HepG2 (cell line): Measurements from ENCODE around the gene PIP4K2C. TPM values are rescaled to one million over a fixed set of nuclear protein-coding genes. Genes with fewer than 3 reads are reported as not detected.

Experiments used
- ATAC-seq: fragments of 200-7000 bp; cut with Tn5 transposase; 3 replicates; pipeline ENCODE4 v1.9.1; 2020; ENCODE audit warnings: mild to moderate bottlenecking, moderate library complexity
- BruUV-seq: library from RNA; stranded (reverse); fragments of 400-500 nt; replicated peaks from 2 replicates; lab custom pipeline; 2021; lab: Mats Ljungman, UMichigan
- CTCF ChIA-PET: fragments of 300-600 bp; formaldehyde crosslinking; extraction: SDS; loops from one replicate; lab custom pipeline; 2021; ENCODE audit warnings: low total read pairs, inconsistent platforms, low intra/inter-chr PET ratio; lab: Yijun Ruan, JAX
- POLR2A ChIA-PET: fragments of 350-600 bp; sonication (Branson Sonifier 250); formaldehyde crosslinking; loops from one replicate; lab custom pipeline; 2020; ENCODE audit warnings: antibody characterized with exemption, inconsistent platforms; lab: Yijun Ruan, JAX
- DNase-seq: peaks from one replicate; pipeline ENCODE4 v3.0.0-alpha.2; 2015; ENCODE audit warnings: low spot score
- FAIRE-seq: peaks from 3 replicates; lab custom pipeline; 2011; peaks lifted over from hg19 to GRCh38; lab: Jason Lieb, UNC
- H2AFZ ChIP-seq: one replicate; pipeline ENCODE4 v1.6.1; 2011; ENCODE audit warnings: low read length, inconsistent platforms
- H3K27ac ChIP-seq: fragments of 300-600 bp; 3 replicates; pipeline ENCODE4 v1.8.0; 2011; ENCODE audit warnings: mixed run types, mild to moderate bottlenecking, mixed read lengths, low read length, inconsistent platforms; ENCODE audit not compliant: insufficient read depth; ENCODE audit errors: extremely low read length
- H3K27me3 ChIP-seq, 2 experiments: fragments of 200-600 bp in 1 of 2; 2 replicates in 1 of 2; 3 replicates in 1 of 2; pipeline versions ENCODE4 v1.6.0 to v1.8.0; 2011; ENCODE audit warnings: low read length in 2 of 2, mild to moderate bottlenecking in 2 of 2, moderate library complexity in 2 of 2, inconsistent platforms in 1 of 2; ENCODE audit not compliant: insufficient read depth in 2 of 2, control insufficient read depth in 1 of 2
- H3K36me3 ChIP-seq, 2 experiments: fragments of 200-600 bp in 1 of 2; replicated peaks in 1 of 2; 2 replicates in 1 of 2; 3 replicates in 1 of 2; pipeline versions ENCODE4 v1.5.1 to v1.8.0; 2011; ENCODE audit warnings: low read length in 2 of 2, inconsistent platforms in 1 of 2; ENCODE audit not compliant: insufficient read depth in 2 of 2, control insufficient read depth in 1 of 2
- H3K4me1 ChIP-seq: 2 replicates; pipeline ENCODE4 v1.5.1; 2012; ENCODE audit warnings: low read length, inconsistent platforms; ENCODE audit not compliant: insufficient read depth
- H3K4me2 ChIP-seq: 2 replicates; pipeline ENCODE4 v1.6.0; 2011; ENCODE audit warnings: low read depth, low read length, inconsistent platforms
- H3K4me3 ChIP-seq, 3 experiments: fragments of 200-600 bp in 1 of 3; sonication (generic), shearing (Covaris generic) in 1 of 3; replicated peaks in 1 of 3; 2 replicates each; pipeline ENCODE4 v1.5.1; 2011 to 2016; ENCODE audit warnings: low read length in 3 of 3, inconsistent platforms in 2 of 3, low read depth in 2 of 3, mild to moderate bottlenecking in 2 of 3, control low read depth in 1 of 3, mixed read lengths in 1 of 3; ENCODE audit not compliant: insufficient read depth in 1 of 3
- H3K79me2 ChIP-seq: one replicate; pipeline ENCODE4 v1.6.1; 2011; ENCODE audit warnings: low read length, inconsistent platforms; ENCODE audit not compliant: insufficient read depth
- H3K9ac ChIP-seq: 2 replicates; pipeline ENCODE4 v1.6.0; 2011; ENCODE audit warnings: mild to moderate bottlenecking, low read depth, low read length, inconsistent platforms; ENCODE audit not compliant: insufficient read depth
- H3K9me3 ChIP-seq: 2 replicates; pipeline ENCODE4 v1.5.1; 2012; ENCODE audit warnings: mild to moderate bottlenecking, low read length
- H4K20me1 ChIP-seq: 2 replicates; pipeline ENCODE4 v1.6.0; 2011; ENCODE audit warnings: inconsistent platforms, mild to moderate bottlenecking, low read length, moderate library complexity; ENCODE audit not compliant: insufficient read depth
- GABPA ChIP-seq, 2 experiments: IDR thresholded peaks; 2 replicates each; pipeline ENCODE4 v1.6.1; 2011 to 2016; ENCODE audit warnings: low read depth in 2 of 2, low read length in 1 of 2, missing biosample characterization in 1 of 2, missing genetic modification characterization in 1 of 2
- GMEB2 ChIP-seq: IDR thresholded peaks from 2 replicates; pipeline ENCODE4 v1.6.1; 2016; ENCODE audit warnings: missing biosample characterization, missing genetic modification reagents, low read depth
- MXD4 ChIP-seq: IDR thresholded peaks from 2 replicates; pipeline ENCODE4 v1.6.1; 2016; ENCODE audit warnings: mild to moderate bottlenecking, missing biosample characterization, missing genetic modification reagents
- NFATC3 ChIP-seq: sonication (generic); formaldehyde crosslinking; IDR thresholded peaks from 2 replicates; pipeline ENCODE4 v1.5.1; 2020; ENCODE audit warnings: mild to moderate bottlenecking, missing genetic modification reagents
- ZNF33B ChIP-seq: sonication (generic); formaldehyde crosslinking; IDR thresholded peaks from 2 replicates; pipeline ENCODE4 v1.5.1; 2020; ENCODE audit warnings: mild to moderate bottlenecking, missing genetic modification reagents
- ZNF652 ChIP-seq: IDR thresholded peaks from 2 replicates; pipeline ENCODE4 v1.6.1; 2016; ENCODE audit warnings: low read depth, borderline replicate concordance
- ZSCAN5A ChIP-seq: sonication (generic); formaldehyde crosslinking; IDR thresholded peaks from 2 replicates; pipeline ENCODE4 v1.8.0; 2022; ENCODE audit warnings: mild to moderate bottlenecking, missing genetic modification reagents, borderline replicate concordance
- WGBS: methylation state at CpG from one replicate; pipeline ENCODE4 v1.1.6; 2017; ENCODE audit warnings: low lambda C conversion rate; 5-methylcytosine and 5-hydroxymethylcytosine counted together
- in situ Hi-C: cut with HindIII; loops from 2 replicates; pipeline ENCODE4 v1.10.0; 2017; ENCODE audit warnings: low pct_unique_long_range_greater_than_20kb; ENCODE audit not compliant: extremely low pct_ligation_motif_present
- intact Hi-C: fragments of 100-400 bp; cut with micrococcal nuclease; formaldehyde crosslinking; loops from one replicate; pipeline ENCODE4 v1.10.0; 2022; ENCODE audit not compliant: unreplicated experiment
- polyA plus RNA-seq, 8 experiments: library from polyadenylated mRNA; depleted of rRNA in 3 of 8; stranded (reverse) in 7 of 8; unstranded in 1 of 8; fragments of >200 nt; fragmentation: Illumina TruSeq in 4 of 8; extraction: Trizol in 4 of 8; gene quantifications; 2 replicates each; pipeline versions ENCODE4 v1.2.1 to v1.2.3, GENCODE V29; 2011 to 2016; ENCODE audit warnings: low read depth in 4 of 8, missing spikeins in 1 of 8, mixed read lengths in 1 of 8; ENCODE audit not compliant: insufficient read depth in 1 of 8
- total RNA-seq, 5 experiments: library from RNA; depleted of rRNA; stranded (reverse); fragments of >200 nt; fragmentation: Illumina TruSeq; extraction: Trizol; gene quantifications; 2 replicates each; pipeline ENCODE4 v1.2.3, GENCODE V29; 2016; ENCODE audit warnings: low read depth in 1 of 5
- TF ChIP-seq, protein P1 (sequence below): sonication (generic); formaldehyde crosslinking; IDR thresholded peaks from 2 replicates; pipeline ENCODE4 v1.4.0; 2020; ENCODE audit warnings: mild to moderate bottlenecking, missing genetic modification reagents, borderline replicate concordance

PIP4K2C gene
- total and polyA plus RNA-seq, 2 of the 13 experiments (the other 11 are each of a cell fraction or from before 2014, with no cell fraction given) = 23.3 to 26.4 TPM

- no peak for DNase-seq
- no peak for FAIRE-seq
- no peak overlapping the region for H3K4me3 ChIP-seq
- 83% methylated on average over 10 of the region's 10 CpGs for WGBS
- H3K79me2 ChIP-seq = no peaks in the 10 kb centered on the region
- no peaks in the 10 kb centered on the region for H3K9me3 ChIP-seq
- H3K27me3 ChIP-seq = peaks cover 0 to 14% of the 10 kb centered on the region in 2 experiments; a peak in 2 of 5 replicates
- intact Hi-C loops (no loop called here), in situ Hi-C loops (no loop called here)
- no peak for TF ChIP-seq MXD4 (CRISPR knock-in tag)
- TF ChIP-seq ZSCAN5A (CRISPR knock-in tag) = no peak
- POLR2A ChIA-PET = interaction anchor here (1.1 to 1.9 kb wide), 2 partner anchors 23 to 30 kb away, joined by 3 to 9 read pairs; partner anchors contain the start of gene PIP4K2C
- CTCF ChIA-PET = no interaction called here
- H3K9ac ChIP-seq = no peak overlapping the region
- no peaks in the 10 kb centered on the region for H3K36me3 ChIP-seq
- H3K4me1 ChIP-seq = peaks cover 32% of the 10 kb centered on the region
- no peak overlapping the region for H2AFZ ChIP-seq
- H3K27ac ChIP-seq = no peak overlapping the region
- H3K4me2 ChIP-seq = no peak overlapping the region
- no peaks in the 10 kb centered on the region for H4K20me1 ChIP-seq
- BruUV-seq = no TSS peak
- ATAC-seq = no peak
Observed at GRCh38 chr12:57613427-57614109, 22.6 kb downstream of the PIP4K2C start.

GRCh38 chr12:57614178-57614947 lies 23.4 kb downstream of the PIP4K2C start:
- H3K36me3 ChIP-seq = no peaks in the 10 kb centered on the region
- peaks cover 37% of the 10 kb centered on the region for H3K4me1 ChIP-seq
- no peak overlapping the region for H2AFZ ChIP-seq
- no peak overlapping the region for H3K9ac ChIP-seq
- H3K79me2 ChIP-seq = no peaks in the 10 kb centered on the region
- ChIA-PET CTCF (no interaction called here), POLR2A (interaction anchor here (1.1 to 1.9 kb wide), 2 partner anchors 24 to 31 kb away, joined by 3 to 9 read pairs; partner anchors contain the start of gene PIP4K2C)
- H3K27me3 ChIP-seq = peaks cover 0 to 16% of the 10 kb centered on the region in 2 experiments; a peak in 2 of 5 replicates
- no peak for FAIRE-seq
- intact Hi-C loops (no loop called here), in situ Hi-C loops (no loop called here)
- no peak for DNase-seq
- no peak overlapping the region for H3K27ac ChIP-seq
- no peak for ATAC-seq
- no peak overlapping the region for H3K4me3 ChIP-seq
- H3K9me3 ChIP-seq = no peaks in the 10 kb centered on the region
- no peak overlapping the region for H3K4me2 ChIP-seq
- no peaks in the 10 kb centered on the region for H4K20me1 ChIP-seq
- WGBS = 85% methylated on average over 10 of the region's 14 CpGs
- BruUV-seq = no TSS peak
- TF ChIP-seq GABPA (IDR thresholded peaks at IDR 0.05; ENCODE audit: low read depth, low read length) = no peak
- no peak for TF ChIP-seq GABPA (CRISPR knock-in tag; IDR thresholded peaks at IDR 0.05; ENCODE audit: low read depth)
- TF ChIP-seq, protein P1, sequence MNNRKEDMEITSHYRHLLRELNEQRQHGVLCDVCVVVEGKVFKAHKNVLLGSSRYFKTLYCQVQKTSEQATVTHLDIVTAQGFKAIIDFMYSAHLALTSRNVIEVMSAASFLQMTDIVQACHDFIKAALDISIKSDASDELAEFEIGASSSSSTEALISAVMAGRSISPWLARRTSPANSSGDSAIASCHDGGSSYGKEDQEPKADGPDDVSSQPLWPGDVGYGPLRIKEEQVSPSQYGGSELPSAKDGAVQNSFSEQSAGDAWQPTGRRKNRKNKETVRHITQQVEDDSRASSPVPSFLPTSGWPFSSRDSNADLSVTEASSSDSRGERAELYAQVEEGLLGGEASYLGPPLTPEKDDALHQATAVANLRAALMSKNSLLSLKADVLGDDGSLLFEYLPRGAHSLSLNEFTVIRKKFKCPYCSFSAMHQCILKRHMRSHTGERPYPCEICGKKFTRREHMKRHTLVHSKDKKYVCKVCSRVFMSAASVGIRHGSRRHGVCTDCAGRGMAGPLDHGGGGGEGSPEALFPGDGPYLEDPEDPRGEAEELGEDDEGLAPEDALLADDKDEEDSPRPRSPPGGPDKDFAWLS (CRISPR knock-in tag) = no peak
- TF ChIP-seq GMEB2 (CRISPR knock-in tag) = no peak
- no peak for TF ChIP-seq ZNF33B
- no peak for TF ChIP-seq ZNF652 (CRISPR knock-in tag)
- no peak for TF ChIP-seq NFATC3 (CRISPR knock-in tag)
